A549 (cell line): ENCODE results near the gene TEX2.

Experiments used
- CTCF ChIP-seq: fragments of >200 bp; sonication (Bioruptor Twin); formaldehyde crosslinking; IDR thresholded peaks from 3 replicates; pipeline ENCODE4 v1.5.1; 2016
- MAX ChIP-seq: IDR thresholded peaks from 2 replicates; pipeline ENCODE4 v1.6.1; 2012
- POLR2A ChIP-seq: IDR thresholded peaks from 2 replicates; pipeline ENCODE4 v1.6.1; 2012; ENCODE audit warnings: mild to moderate bottlenecking, low read length
- REST ChIP-seq: fragments of 200-600 bp; sonication (generic); IDR thresholded peaks from 2 replicates; pipeline ENCODE4 v1.6.1; 2016; ENCODE audit warnings: antibody characterized with exemption, mild to moderate bottlenecking, moderate library complexity

- TF ChIP-seq POLR2A (no peak), CTCF (no peak), MAX (no peak), REST (no peak)
These were observed 22.2 kb downstream of the TEX2 start for GRCh38 chr17:64240741-64241347.
